GM21528 (cell line): ENCODE results near the gene ACOT7.
"Not testable (repeated sequence)": the region's sequence is repeated elsewhere in the genome, so short reads cannot be mapped to it uniquely, and the experiment has no call there.

Experiments used
- ATAC-seq: cut with Tn5 transposase; IDR thresholded peaks from one replicate; pipeline ENCODE4 v1.9.1; 2021; ENCODE audit warnings: mild to moderate bottlenecking, moderate library complexity; ENCODE audit not compliant: unreplicated experiment, low FRiP score

ACOT7 gene

GRCh38 chr1:6401673-6402072 is 8.1 kb upstream of the ACOT7 start:
- no peak for ATAC-seq

- no peak for ATAC-seq
Observed at GRCh38 chr1:6399294-6399693, 5.7 kb upstream of the ACOT7 start.

GRCh38 chr1:6397844-6398441 is 4.4 kb upstream of the ACOT7 start:
- no peak for ATAC-seq

GRCh38 chr1:6396998-6397397 is 3.4 kb upstream of the ACOT7 start:
- ATAC-seq, result no peak

- ATAC-seq, result not testable (repeated sequence)
Observed at GRCh38 chr1:6395781-6396244, 2.2 kb upstream of the ACOT7 start.

- ATAC-seq, result not testable (repeated sequence)
Observed at GRCh38 chr1:6395130-6395529, 1.6 kb upstream of the ACOT7 start.

GRCh38 chr1:6392809-6393399 is 663 bp downstream of the ACOT7 start:
- peak; percentile 24 for ATAC-seq

- peak; percentile 4 for ATAC-seq
Observed at GRCh38 chr1:6391951-6392808, 1.4 kb downstream of the ACOT7 start.

- ATAC-seq, result no peak
Observed at GRCh38 chr1:6389971-6390370, 3.6 kb downstream of the ACOT7 start.

GRCh38 chr1:6386371-6386949 is 7.1 kb downstream of the ACOT7 start:
- no peak for ATAC-seq

- ATAC-seq, result no peak
Observed at GRCh38 chr1:6385488-6386191, 7.9 kb downstream of the ACOT7 start.

GRCh38 chr1:6384962-6385361 is 8.6 kb downstream of the ACOT7 start:
- ATAC-seq, result no peak

GRCh38 chr1:6384135-6384534 is 9.4 kb downstream of the ACOT7 start:
- no peak for ATAC-seq

GRCh38 chr1:6380037-6380436 is 13.5 kb downstream of the ACOT7 start:
- no peak for ATAC-seq

GRCh38 chr1:6378096-6378746 is 15.3 kb downstream of the ACOT7 start:
- ATAC-seq, result no peak

GRCh38 chr1:6373961-6374720 is 19.4 kb downstream of the ACOT7 start:
- no peak for ATAC-seq

- ATAC-seq, result not testable (repeated sequence)
Observed at GRCh38 chr1:6372236-6372635, 21.3 kb downstream of the ACOT7 start.

GRCh38 chr1:6370006-6370405 is 23.6 kb downstream of the ACOT7 start:
- ATAC-seq, result no peak

- ATAC-seq, result no peak
Observed at GRCh38 chr1:6367381-6368012, 26.1 kb downstream of the ACOT7 start.
